Amygdala (tissue), 56 donors: ENCODE data around the gene SH3D19.

Experiments
- DNase-seq, 56 donors: peaks; one replicate each; lab custom pipeline; 2025; lab: John Stamatoyannopoulos, UW

The SH3D19 gene, protein sequence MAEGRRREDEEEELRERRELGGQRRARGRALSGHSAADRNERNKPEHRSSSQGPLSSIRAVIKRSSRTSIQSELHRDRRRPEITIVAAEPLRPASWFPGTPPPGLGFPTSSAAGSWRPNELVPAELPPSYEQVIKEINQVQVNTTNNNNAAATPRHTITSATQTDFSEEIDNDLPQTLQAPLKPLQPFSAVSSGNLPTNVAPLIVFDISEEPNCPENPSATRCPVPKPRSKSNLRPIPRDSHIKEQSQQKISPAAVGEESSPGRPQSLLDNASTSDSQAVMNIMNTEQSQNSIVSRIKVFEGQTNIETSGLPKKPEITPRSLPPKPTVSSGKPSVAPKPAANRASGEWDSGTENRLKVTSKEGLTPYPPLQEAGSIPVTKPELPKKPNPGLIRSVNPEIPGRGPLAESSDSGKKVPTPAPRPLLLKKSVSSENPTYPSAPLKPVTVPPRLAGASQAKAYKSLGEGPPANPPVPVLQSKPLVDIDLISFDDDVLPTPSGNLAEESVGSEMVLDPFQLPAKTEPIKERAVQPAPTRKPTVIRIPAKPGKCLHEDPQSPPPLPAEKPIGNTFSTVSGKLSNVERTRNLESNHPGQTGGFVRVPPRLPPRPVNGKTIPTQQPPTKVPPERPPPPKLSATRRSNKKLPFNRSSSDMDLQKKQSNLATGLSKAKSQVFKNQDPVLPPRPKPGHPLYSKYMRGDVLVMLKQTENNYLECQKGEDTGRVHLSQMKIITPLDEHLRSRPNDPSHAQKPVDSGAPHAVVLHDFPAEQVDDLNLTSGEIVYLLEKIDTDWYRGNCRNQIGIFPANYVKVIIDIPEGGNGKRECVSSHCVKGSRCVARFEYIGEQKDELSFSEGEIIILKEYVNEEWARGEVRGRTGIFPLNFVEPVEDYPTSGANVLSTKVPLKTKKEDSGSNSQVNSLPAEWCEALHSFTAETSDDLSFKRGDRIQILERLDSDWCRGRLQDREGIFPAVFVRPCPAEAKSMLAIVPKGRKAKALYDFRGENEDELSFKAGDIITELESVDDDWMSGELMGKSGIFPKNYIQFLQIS

GRCh38 chr4:151325111-151325948 lies at the start of gene SH3D19:
Gene SH3D19, minus strand, starts transcription at chr4:151325605. Its CDS starts 253 bp downstream, at chr4:151325352.
- DNase-seq = peak in 49 of 56 donors; percentile 2 to 66 (median 31)

- DNase-seq = peak in 52 of 56 donors; percentile 2 to 87 (median 43)
Measured at GRCh38 chr4:151362404-151363164, 37.2 kb upstream of the SH3D19 start.

DNA sequence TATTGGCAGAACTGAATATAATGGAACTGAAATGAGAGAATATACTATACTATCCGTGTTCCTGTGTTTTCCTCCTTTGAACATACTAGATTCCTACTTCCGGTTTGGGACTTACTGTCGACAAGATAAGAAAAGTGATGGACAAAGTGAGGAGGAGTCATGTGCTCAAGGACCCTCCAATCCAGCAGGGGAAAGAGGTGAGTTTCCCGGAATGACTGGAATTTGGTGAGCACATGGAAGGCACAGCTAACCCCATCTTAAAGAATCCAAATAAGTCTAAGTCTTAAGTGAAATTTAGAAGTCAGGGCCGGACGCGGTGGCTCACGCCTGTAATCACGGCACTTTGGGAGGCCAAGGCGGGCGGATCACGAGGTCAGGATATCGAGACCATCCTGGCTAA lies 36.6 kb upstream of the SH3D19 start:
- DNase-seq = no peak

DNA sequence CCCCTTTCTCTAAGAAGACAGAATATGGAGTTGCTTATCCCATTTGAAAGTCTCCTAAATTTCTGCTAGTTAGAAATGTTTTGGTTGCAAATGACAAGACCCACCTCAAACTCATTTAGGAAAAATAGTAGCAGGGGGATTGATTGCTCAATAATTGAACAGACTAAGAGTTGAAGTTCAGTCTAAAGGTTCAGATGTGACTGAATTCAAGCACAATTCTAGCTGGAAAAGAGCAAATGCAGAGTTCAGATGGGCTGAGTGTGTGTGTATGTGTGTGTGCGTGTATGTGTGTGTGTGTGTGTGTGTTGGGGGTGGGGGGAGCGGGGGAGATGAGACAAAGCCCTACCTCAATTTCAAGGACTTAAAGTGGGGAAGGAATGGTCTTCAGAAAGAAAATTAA lies 35.7 kb upstream of the SH3D19 start:
- no peak for DNase-seq

- DNase-seq = peak in 7 of 56 donors; percentile 2 to 59 (median 8)
Measured at GRCh38 chr4:151359576-151359975, 34.2 kb upstream of the SH3D19 start.

GRCh38 chr4:151358266-151358665 lies 32.9 kb upstream of the SH3D19 start:
- DNase-seq = peak in 51 of 56 donors; percentile 2 to 92 (median 62)

DNA sequence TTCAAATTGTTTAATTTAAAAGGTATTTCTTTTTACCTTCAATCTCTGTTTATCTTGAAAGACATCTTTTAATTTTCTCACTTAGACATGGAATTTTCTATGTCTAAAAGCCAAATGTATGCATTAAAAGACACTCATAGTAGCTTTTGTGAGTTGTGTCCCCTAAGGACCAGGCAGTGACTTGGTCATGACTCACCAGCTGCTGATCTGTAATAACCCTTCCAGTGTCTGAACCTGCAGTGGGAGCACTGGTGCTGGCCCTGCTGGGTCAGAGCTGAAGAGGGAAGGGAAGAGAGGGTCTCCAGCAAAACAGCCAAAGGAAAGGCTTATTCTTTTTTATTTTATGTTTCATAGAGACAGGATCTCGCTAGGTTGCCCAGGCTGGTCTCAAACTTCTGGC lies 31.1 kb upstream of the SH3D19 start:
- DNase-seq = no peak

GRCh38 chr4:151355155-151355554 lies 29.8 kb upstream of the SH3D19 start:
- no peak for DNase-seq

DNA sequence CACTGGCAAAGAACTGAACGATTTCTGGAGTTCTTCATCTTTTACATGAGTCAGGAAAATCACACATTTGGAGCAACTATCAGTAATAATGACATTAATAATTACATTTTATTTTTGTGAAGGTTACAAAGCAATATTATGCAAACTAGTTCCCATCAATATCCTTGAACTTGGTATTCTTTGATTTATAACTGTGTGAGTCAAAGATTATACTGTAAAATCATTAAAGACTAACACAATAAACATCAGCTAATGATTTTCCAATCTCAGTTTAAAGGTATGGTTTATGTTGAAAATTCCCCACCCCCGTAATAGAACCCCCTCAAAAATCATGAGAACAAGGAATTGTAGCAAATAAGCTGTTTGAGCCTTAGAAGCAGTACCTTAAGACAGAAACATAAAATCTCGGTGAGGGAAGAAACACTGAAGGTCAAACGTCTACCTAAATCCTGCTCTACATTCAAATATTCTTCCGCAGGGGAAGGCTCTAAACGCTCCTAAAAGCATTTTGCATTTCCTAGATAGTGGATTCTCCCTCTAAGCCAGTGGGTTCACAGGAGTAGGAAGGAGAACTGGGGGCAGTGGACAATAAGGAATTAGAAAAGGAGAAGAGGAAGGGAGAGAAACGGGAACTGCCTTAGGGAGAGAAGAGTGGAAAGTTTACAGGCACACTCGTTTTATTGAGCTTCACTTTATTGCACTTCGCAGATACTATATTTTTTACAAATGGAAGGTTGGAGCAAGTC lies 22.3 kb upstream of the SH3D19 start:
- DNase-seq = no peak

GRCh38 chr4:151344948-151345347 lies 19.5 kb upstream of the SH3D19 start:
- no peak for DNase-seq

DNA sequence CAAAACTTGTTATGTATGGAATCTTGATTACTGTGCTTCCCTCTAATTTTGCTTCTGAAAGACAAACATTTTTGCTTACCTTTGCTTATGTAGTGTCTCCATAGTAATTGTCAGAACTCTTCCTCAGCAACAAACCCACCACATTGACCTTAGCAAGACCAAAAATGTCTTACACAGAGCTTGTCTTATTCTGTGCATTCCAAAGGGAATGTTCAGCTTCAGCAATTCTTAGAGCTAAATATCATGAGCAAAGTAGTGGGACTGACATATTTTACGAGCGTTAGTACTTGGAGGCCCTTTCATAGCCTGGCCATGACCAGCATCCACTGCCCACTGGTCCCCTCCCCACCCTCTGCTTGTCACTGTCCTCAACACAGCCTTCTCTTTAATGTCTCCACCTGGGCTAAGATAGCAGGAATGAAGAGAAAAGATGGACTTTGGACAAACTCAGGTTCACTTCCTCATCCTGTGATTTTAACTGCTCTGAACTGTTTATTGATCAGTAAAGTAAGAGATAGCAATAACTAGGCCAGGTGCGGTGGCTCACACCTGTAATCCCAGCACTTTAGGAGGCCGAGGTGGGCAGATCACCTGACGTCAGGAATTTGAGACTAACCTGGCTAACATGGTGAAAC lies 15.5 kb upstream of the SH3D19 start:
- no peak for DNase-seq

DNA sequence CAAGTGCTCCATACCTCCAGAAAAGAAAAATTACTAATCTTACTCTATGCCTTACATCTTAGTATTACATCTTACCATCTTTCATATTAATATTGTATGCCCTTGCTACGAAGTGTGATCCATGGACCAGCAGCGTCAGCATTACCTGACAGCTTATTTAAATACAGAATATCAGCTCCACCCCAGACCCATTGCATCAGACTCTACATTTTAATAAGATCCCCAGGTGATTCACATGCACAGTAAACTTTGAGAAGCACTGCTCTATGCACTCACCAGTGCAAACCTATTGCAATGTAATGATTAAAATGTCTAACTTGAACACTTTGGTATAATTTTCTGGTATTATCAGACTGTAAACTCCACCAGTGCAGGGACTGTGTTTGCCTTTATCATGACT lies 14.1 kb upstream of the SH3D19 start:
- no peak for DNase-seq

- DNase-seq = no peak
Measured at GRCh38 chr4:151331276-151332042, 6.1 kb upstream of the SH3D19 start.

DNA sequence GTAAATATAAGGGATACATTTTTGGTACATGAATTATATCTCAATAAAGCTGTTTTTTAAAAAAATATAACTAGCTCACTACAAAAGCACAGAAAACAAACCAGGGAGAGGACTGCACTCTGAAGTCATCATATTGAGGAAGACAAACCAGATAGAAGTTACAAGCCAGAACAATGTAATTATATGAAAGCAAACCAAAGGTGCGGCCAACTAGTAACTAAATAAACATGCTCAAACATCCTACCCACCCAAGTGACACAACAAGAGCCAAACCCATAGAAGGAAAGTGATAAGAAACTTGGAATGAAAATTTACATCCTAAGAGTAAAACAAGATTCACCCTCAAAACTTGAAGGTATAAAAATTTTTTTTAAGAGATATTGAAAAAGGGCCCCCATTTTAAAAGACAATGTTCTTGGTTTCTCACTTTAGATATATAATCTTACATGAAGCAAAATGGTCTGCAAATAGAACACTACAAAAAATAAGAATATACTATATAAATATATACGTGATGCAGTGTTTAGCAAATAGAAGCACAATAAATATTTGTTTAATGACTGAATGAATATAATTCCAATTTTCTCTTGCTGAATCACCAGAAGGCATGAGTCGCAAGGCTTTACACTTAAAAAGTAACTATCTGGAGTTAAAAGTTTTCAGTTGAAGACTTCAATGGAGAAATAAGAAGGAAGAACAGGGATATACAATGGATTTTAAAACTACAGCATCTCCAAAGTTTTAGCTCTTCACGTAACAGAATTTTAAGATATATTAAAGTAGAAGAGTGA lies 4.0 kb upstream of the SH3D19 start:
- no peak for DNase-seq

DNA sequence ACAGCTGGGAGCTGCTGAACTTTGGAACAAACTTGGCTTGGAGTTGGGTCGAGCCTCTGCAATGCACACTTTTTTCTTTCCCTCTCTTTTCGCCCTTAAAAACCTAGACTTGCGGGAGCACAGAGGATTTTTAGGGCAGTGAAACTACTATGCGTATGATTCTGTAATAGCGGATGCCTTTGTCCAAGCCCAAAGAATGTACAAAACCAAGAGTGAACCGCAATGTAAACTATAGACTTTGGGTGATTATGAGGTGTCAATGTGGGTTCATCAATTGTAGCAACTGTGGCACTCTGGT lies 493 bp upstream of the SH3D19 start:
- DNase-seq = no peak

GRCh38 chr4:151324752-151325110 lies 674 bp downstream of the SH3D19 start:
- DNase-seq = peak in 41 of 56 donors; percentile 2 to 65 (median 31)
